Measurements from ENCODE around the gene SPATA25.

Gene SPATA25

GRCh38 chr20:45867136-45867818 is 20.1 kb downstream of the SPATA25 start:
- no peak for DNase-seq (ENCODE audit: low spot score)

GRCh38 chr20:45866454-45866853 is 21.0 kb downstream of the SPATA25 start:
- DNase-seq (ENCODE audit: low spot score): no peak

- no peak for DNase-seq (ENCODE audit: low spot score)
Measured at GRCh38 chr20:45863543-45864470, 23.6 kb downstream of the SPATA25 start.

- no peak for DNase-seq (ENCODE audit: low spot score)
Measured at GRCh38 chr20:45861221-45862075, 26.0 kb downstream of the SPATA25 start.

GRCh38 chr20:45860560-45861220 is 26.7 kb downstream of the SPATA25 start:
- no peak for DNase-seq (ENCODE audit: low spot score)

- no peak for DNase-seq (ENCODE audit: low spot score)
Measured at GRCh38 chr20:45859916-45860315, 27.5 kb downstream of the SPATA25 start.

- DNase-seq (ENCODE audit: low spot score): no peak
Measured at GRCh38 chr20:45857882-45858216, 29.6 kb downstream of the SPATA25 start.

- peak; percentile 100 for DNase-seq (ENCODE audit: low spot score)
Measured at GRCh38 chr20:45857114-45857881, 30.1 kb downstream of the SPATA25 start, which contains the start of the genes ACOT8 and ZSWIM3. Gene ACOT8, minus strand, starts transcription at chr20:45857392. Its CDS starts 77 bp downstream, at chr20:45857315. Gene ZSWIM3, plus strand, starts transcription at chr20:45857614. Its CDS starts 212 bp downstream, at chr20:45857826.

- no peak for DNase-seq (ENCODE audit: low spot score)
Measured at GRCh38 chr20:45853484-45853883, 33.9 kb downstream of the SPATA25 start.

GRCh38 chr20:45852326-45852725 is 35.1 kb downstream of the SPATA25 start:
- no peak for DNase-seq (ENCODE audit: low spot score)

- DNase-seq (ENCODE audit: low spot score): no peak
Measured at GRCh38 chr20:45851501-45851900, 35.9 kb downstream of the SPATA25 start.

GRCh38 chr20:45850926-45851325 is 36.5 kb downstream of the SPATA25 start:
- no peak for DNase-seq (ENCODE audit: low spot score)

- DNase-seq (ENCODE audit: low spot score): no peak
Measured at GRCh38 chr20:45850238-45850637, 37.2 kb downstream of the SPATA25 start.

- no peak for DNase-seq (ENCODE audit: low spot score)
Measured at GRCh38 chr20:45848969-45849582, 38.3 kb downstream of the SPATA25 start.

- DNase-seq (ENCODE audit: low spot score): no peak
Measured at GRCh38 chr20:45848421-45848820, 39.0 kb downstream of the SPATA25 start.

- no peak for DNase-seq (ENCODE audit: low spot score)
Measured at GRCh38 chr20:45845452-45845851, 42.0 kb downstream of the SPATA25 start.

GRCh38 chr20:45843506-45843905 is 43.9 kb downstream of the SPATA25 start:
- no peak for DNase-seq (ENCODE audit: low spot score)

- DNase-seq (ENCODE audit: low spot score): no peak
Measured at GRCh38 chr20:45842169-45842812, 45.1 kb downstream of the SPATA25 start.

- DNase-seq (ENCODE audit: low spot score): no peak
Measured at GRCh38 chr20:45841407-45842129, 45.9 kb downstream of the SPATA25 start.
